Panc1 (cell line): Measurements from ENCODE around the gene ENTPD6.

ENCODE experiments used
- POLR2AphosphoS5 ChIP-seq: IDR thresholded peaks from 2 replicates; pipeline ENCODE4 v1.6.1; 2012; ENCODE audit warnings: mild to moderate bottlenecking, low read depth, low read length, moderate library complexity
- REST ChIP-seq, 2 experiments: IDR thresholded peaks; 2 replicates each; pipeline ENCODE4 v1.6.1; 2011 to 2012; ENCODE audit warnings: low read depth in 2 of 2, control low read depth in 1 of 2, low read length in 1 of 2, mild to moderate bottlenecking in 1 of 2, moderate library complexity in 1 of 2; ENCODE audit not compliant: insufficient read depth in 1 of 2

DNA sequence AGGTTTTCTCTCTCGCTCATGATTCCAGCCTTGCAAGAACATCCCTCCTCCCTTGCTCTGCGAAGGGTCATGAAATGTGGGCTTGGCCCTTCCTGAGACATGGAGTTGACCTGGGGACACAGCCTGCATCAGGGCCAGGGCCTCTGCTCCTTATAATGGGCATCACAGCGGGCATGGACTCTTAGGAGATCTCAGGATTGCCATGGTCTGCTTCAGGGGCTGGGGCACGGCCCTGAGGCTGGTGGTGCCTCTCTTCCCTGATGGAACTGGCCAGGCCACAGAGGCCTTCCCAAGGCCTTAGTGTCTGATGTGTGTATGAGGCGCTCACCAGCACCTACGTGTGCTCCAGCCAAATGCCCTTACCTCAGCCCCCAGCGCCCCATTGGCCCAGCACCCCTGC is 23.9 kb downstream of the ENTPD6 start:
- TF ChIP-seq POLR2AphosphoS5 (no peak), REST (IDR thresholded peaks at IDR 0.05; ENCODE audit: insufficient read depth in 1 of 2, low read depth in 2 of 2, low read length in 1 of 2) (no peak)
